HG03097 (cell line): ENCODE data around the gene CALHM4.
A peak's percentile ranks its signal among the peaks of the same experiment; 100 is the strongest.

ENCODE experiments used
- ATAC-seq: cut with Tn5 transposase; IDR thresholded peaks from one replicate; pipeline ENCODE4 v1.9.1; 2021; ENCODE audit not compliant: unreplicated experiment, low FRiP score

The CALHM4 gene

DNA sequence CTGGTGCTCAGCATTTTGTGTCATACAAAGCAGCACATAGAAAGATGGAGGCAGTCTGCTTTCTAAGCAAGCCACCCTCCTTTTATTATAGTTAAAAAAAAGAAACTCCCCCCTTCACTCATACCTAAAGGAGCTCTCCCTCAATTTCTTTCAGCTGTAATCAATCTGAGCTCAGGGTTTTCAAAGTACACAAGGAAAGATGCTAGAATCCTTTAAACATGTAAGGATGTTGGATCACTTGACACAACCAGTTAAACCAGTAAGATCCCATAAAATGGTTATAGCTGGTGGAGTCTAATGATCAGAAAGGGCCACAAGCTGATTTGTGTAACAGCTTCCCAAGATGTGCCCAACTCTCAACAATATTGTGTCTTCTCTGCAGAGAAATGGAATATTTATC is at the start of gene CALHM4:
CALHM4 (plus strand) TSS at position 301 of the 400 bp plus-strand sequence; CDS start at position 344, 43 bp downstream.
- ATAC-seq: no peak

DNA sequence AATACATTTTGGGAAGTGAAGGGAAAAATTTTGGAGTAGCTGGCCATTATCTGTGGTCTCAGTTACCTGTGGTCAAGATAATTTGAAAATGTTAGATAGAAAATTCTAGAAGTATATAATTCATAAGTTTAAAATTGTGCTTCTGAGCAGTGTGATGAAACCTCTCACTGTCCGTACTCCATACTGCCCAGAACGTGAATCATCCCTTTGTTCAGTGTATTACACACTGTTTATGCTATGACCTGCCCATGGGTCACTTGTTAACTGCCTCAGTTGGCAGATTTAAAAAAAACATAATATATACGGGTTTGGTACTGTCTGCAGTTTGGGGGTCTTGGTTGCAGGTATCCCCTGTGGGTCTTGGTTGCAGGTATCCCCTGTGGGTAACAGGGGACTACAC is 46.2 kb upstream of the CALHM4 start:
- no peak for ATAC-seq

DNA sequence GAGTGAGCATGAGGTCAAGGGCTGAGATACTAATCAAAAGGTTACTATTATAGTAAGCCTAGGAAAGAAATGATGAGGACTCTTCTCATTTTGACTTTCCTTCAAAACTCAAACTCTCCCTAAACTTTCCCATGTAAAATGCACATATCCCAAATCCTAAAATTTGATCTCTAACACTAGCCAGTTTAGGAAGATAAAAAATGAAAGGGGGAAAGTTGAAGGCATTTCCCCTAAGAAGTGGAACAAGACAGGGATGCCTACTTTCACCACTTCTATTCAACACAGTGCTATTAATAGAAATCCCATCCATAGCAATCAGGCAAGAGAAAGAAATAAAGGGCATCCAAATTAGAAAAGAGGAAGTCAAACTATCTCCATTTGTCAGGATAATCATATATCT is 45.0 kb upstream of the CALHM4 start:
- ATAC-seq: no peak

DNA sequence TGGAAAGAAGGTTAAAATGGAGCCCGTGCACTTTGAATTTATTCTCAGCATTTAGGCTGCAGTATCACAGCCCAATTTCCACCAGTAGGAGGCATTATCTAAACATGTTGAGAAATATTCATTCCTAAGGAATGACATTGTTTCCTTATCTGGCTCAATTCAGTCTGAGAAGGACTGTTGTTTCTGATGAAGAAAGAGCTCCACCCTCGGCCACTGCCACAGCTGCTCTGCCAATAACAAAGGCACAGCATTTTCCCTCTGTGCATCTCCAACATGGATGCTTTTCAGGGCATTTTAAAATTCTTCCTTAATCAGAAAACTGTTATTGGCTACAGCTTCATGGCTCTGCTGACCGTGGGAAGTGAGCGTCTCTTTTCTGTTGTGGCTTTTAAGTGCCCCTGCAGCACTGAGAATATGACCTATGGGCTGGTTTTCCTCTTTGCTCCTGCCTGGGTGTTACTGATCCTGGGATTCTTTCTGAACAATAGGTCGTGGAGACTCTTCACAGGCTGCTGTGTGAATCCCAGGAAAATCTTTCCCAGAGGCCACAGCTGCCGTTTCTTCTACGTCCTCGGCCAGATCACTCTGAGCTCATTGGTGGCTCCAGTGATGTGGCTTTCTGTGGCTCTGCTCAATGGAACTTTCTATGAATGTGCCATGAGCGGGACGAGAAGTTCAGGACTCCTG is 42.0 kb upstream of the CALHM4 start, which contains the start of gene CALHM5:
CALHM5 (plus strand) TSS at position 216 of the 687 bp plus-strand sequence; CDS start at position 274, 58 bp downstream.
- ATAC-seq: no peak

DNA sequence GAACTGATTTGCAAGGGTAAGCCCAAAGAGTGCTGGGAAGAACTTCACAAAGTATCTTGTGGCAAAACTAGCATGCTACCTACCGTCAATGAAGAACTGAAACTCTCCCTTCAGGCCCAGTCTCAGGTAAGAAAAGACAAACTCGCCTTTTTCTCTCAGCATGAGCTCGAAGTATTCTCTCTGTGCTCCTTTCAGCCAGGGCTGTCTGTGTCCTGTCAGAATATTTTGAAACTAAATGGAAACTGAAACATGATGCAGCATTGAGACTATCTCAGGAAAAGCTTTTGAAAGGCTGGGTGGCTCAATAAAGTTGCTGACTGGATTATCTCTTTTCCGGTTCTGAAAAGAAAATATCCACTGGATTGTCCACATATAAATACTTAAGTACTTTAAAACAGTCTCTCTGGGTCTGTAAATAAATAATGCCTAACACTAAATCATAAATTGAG is 41.4 kb upstream of the CALHM4 start:
- peak; percentile 76 for ATAC-seq

DNA sequence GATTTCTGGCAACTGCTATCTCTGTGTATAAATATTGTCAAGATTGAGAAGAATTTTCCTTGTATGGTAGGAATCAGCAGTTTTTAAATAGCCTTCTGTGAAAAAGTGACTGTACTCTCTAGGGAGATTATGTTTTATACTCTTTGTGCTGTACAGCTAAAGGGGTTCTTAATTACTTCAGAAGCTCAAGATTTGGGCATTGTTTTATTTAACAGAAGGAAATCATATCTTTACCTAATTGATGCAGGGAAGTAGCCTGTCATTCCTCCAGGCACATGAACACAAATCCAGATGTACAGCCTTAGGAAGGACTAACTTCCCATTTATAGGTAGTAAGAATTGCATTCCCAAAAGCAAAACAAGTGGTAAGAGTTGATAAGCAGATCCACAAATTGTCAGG is 40.8 kb upstream of the CALHM4 start:
- ATAC-seq: no peak

DNA sequence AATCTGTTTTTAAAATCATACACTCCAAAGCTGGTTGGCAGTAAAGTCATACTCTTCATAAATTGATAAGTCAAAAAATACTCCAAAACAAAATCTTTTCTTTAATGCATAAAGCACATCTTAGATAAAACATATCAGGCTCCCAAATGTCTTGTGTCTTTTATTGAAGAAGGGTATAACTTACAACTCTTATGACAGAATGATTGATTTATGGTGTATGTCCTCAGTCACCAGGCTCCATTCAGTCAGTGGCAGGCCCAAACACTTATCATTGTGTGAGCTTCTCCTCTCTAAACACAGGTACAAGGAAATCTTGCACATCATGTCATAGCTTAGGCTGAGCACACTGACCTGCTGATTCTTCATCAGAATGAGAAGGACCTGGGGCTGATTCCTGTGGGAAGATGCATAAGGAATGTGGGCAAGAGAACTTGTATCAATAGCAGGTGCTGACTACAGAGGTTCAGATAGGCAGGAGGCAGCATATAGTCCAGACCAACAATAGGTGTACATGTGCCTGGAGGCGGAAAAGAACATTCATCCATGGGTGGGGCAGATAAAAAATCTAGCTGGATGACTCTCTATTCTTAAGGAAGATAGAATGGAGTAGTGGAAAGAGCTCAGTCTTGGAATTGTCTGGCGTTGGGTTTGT is 40.2 kb upstream of the CALHM4 start:
- no peak for ATAC-seq

DNA sequence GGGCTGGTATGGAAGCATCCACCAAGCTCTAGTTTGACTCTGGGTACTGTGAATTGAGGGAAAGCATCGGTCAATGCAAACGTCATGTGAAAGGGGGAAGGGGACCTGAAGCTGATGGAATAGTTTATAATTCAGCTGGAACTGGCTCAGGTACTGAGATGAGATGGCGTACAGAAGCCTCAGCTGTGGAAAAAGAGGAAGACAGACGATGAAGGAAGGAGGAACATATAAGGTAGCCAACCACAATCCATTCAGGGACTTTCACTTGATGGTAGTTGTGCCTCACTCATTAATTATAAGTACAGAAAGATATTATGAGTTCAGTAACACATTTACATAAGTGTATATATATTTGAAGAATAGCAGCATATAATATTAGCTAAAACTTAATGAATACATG is 39.4 kb upstream of the CALHM4 start:
- ATAC-seq: no peak

GRCh38 chr6:116515141-116515540 is 38.4 kb upstream of the CALHM4 start:
- ATAC-seq: no peak

GRCh38 chr6:116518621-116519368 is 34.8 kb upstream of the CALHM4 start:
- ATAC-seq: no peak

GRCh38 chr6:116522896-116523295 is 30.7 kb upstream of the CALHM4 start:
- no peak for ATAC-seq

GRCh38 chr6:116524236-116524635 is 29.3 kb upstream of the CALHM4 start:
- no peak for ATAC-seq

GRCh38 chr6:116528133-116528532 is 25.4 kb upstream of the CALHM4 start:
- no peak for ATAC-seq

GRCh38 chr6:116528780-116529179 is 24.8 kb upstream of the CALHM4 start:
- ATAC-seq: no peak

DNA sequence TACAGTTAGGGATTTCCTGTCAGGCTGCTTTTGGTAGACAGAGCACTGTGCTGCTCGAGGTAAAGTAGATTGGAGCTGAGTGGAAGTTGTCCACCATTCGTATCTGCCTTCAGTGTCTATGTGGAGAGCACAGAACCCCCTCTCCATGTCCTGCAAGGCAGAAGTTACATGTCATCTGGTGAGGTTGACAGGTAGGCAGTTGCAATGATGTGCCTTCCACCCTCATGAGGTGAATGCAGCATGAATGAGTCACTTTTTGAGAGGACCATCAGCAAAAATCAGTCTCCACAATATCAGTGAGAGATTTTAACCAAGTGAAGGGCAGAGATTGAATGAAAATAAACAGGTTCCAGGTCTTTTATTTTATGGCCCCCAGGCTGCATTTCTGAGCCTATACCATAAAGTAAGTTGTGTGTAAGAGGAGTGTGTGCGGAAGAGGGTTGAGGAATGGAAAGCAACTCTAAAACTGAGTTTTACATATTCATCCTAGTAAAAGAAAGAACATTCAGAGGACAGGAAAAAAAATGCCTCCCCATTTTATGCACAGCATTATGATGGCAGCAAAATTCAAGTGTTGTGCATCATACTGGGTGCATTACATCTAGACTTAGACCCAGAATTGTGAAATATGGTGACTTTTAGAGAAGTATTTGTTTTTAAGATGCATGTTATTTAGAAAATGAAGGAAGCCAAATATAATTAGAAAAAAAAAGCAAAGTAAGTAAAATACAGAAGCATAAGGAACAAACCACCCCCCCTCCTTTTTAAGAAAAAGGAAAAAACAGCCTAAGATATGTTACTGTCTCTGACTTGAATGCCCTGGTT is 23.9 kb upstream of the CALHM4 start:
- ATAC-seq: no peak

DNA sequence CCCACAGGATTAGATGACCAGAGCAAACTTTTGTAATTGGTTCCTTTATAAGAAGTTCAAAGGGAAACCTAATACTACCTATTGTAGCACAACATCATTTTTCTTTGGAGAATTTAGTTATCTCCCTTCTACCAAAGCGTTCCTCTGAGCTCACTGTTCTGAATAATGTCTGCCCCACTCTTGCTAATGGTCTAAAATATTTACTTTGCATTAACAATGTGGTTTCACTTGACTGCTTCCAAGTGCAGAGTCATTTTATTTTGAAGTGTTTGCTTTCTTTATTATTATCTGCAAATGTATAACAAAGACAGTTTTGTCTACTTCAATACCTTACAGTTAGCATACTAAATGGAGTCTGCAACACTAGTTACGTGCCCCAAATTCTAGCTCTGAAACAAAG is 23.1 kb upstream of the CALHM4 start:
- no peak for ATAC-seq

GRCh38 chr6:116531675-116532570 is 21.6 kb upstream of the CALHM4 start:
- no peak for ATAC-seq

- ATAC-seq: no peak
Observed at GRCh38 chr6:116533233-116533957, 20.2 kb upstream of the CALHM4 start.

GRCh38 chr6:116535109-116535508 is 18.4 kb upstream of the CALHM4 start:
- no peak for ATAC-seq
